ENCODE results near the gene MATCAP1.

Gene MATCAP1

DNA sequence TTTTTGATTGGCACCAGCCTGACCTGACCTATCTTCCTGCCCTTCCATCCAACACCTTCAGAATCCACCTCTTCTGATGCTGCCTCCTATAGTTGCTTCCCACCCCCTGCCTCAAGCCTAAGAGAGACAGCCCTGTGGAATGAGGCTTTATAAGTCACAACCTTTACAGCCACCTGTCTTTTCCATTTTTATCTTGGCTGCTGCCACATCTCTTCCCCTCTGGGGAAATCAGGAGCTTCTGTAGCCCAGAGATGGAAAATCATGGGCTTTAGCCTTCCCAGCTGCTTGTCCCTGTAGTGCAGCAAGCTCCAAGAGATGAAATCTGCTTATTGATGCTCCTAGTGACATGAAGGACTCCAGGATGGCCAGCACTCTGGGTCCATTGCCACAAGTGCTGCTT lies 55.3 kb downstream of the MATCAP1 start:
- no peak for DNase-seq (ENCODE audit: low spot score)

Data from pons (tissue), 1 donor.